CD4-positive, alpha-beta T cell treated with Interleukin-6 at 100 ng/mL for 8 hours (primary cell): Measurements from ENCODE around the gene ITGB4.

Source experiments
- DNase-seq: peaks from one replicate; pipeline ENCODE4 v3.0.0-alpha.2; 2020; ENCODE audit warnings: mixed read lengths, low spot score

ITGB4 gene

GRCh38 chr17:75720656-75721462 lies at the start of gene ITGB4:
TSS of gene ITGB4 (plus strand) at chr17:75721459. CDS start at chr17:75724704, 3,245 bp downstream.
- peak; percentile 71 for DNase-seq

GRCh38 chr17:75672011-75672410 lies 49.2 kb upstream of the ITGB4 start:
- no peak for DNase-seq

GRCh38 chr17:75673487-75673886 lies 47.8 kb upstream of the ITGB4 start:
- DNase-seq: no peak

DNA sequence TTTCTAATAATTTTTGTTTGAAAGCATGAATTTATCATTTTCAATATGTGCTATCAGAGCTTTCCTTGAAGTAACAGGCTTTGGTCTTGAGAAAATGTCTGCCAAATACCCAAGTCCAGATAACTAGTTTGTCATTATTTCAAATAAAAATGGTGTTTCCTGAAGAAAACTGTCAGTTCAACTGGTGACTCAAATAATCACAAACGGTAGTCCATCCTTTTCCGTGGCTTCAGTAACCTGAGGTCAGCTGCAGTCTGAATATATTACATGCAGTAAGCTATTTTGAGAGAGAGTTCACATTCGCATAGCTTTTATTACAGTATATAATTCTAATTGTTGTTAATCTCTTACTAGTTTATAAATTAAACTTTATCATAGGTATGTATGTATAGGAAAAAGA lies 44.8 kb upstream of the ITGB4 start:
- DNase-seq: no peak

GRCh38 chr17:75679706-75680211 lies 41.5 kb upstream of the ITGB4 start:
- no peak for DNase-seq

GRCh38 chr17:75680431-75680830 lies 40.8 kb upstream of the ITGB4 start:
- DNase-seq: no peak

DNA sequence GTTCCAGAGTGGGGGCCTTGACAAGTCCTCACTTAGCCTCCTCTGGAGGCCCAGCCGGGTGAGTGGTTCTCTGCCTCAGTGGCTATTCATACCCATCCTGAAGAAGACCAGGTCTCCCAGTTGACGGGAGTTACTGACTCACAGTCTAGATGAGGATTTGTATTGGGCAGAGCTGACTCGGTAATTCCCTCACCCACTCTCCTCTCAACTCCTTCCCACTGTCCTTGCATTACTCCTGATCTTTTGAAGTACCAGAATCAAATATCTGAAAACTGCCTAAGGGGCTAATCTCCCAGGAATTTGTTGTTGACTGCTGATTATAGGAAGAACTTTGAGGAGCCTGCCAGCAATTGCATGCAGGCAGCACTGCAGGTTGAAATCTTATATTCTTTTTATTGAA lies 40.0 kb upstream of the ITGB4 start:
- DNase-seq: no peak

- DNase-seq: no peak
Observed at GRCh38 chr17:75683583-75683982, 37.7 kb upstream of the ITGB4 start.

DNA sequence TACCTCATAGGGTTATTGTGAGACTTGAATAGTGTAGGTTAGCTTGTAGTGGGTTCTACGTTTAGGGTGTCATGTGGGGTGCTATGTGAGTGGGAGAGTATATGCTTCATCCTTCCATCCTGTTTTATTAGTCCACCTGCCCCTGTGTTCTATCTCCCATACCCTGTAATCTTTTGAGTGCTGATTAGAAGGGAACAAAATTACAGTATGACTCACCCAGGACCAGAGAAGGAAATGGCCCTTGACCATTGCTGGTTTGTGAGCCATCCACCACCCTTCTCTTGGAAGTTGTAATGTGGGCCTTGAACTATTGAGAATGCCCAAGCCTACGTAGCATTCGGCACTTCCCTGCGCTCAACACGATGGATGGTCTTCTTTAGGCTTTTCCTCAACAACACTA lies 37.0 kb upstream of the ITGB4 start:
- DNase-seq: no peak

GRCh38 chr17:75684924-75685323 lies 36.3 kb upstream of the ITGB4 start:
- no peak for DNase-seq

GRCh38 chr17:75685499-75685898 lies 35.8 kb upstream of the ITGB4 start:
- DNase-seq: no peak

GRCh38 chr17:75688209-75688825 lies 32.9 kb upstream of the ITGB4 start:
- no peak for DNase-seq

DNA sequence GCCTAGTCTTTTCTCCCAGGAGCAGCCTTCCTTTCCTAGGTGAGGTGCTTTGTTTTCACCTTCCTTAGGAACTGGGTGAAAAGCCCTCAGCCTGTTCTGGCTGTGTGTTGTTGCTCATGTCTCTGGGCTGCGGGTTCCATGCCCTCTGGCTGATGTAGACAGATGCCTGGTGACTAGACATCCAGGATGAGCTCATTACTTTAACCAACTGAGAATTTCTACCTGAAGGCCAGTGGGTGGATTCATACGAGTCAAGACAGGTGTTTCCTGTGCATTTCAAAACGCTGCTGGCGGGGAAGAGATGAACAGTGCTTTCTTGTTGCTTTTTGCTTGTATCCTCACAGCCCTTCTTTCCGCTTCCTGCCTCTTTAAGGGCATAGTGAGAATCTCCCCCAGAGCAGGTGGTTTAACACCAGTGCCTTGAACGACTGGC lies 31.8 kb upstream of the ITGB4 start:
- peak; percentile 69 for DNase-seq

GRCh38 chr17:75691371-75691791 lies 29.9 kb upstream of the ITGB4 start:
- no peak for DNase-seq

DNA sequence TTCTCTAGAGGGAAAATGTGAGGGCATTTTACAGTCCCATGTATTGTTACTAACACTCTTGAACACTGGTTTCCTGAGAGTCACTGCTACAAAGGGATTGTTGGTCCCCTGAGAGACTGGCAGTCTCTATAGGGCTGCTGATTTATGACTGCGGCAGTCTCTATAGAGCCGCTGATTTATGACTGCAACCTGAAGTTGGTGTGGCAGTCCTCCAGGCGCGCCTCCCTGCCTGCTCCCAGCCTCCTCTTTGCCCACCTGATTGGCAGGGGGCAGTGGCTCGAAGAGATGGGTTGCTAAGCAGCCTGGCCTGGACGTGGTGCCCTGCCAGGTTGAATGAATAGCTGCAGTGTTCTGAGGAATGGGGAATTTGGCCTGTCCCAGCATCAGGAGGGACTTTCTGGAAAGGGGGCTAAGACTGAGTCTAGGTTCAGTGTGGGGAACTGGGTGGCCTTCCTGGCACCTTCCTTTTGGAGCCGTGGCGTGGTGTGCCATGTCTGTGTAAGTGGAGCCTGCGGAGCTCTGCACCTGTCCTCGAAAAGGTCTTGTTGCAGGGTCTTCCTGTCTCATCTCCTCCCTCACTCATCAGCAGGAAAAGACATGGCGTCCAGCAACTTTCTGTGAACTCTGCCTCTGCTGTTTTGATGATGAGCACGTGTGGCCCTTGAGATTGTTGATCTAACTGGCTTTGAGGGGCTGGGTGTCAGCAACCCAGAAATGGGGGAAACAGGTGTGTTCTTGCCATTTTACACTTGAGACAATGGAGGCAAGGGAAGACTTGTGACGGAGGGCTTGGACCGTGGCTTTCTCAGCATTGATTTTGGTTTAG lies 29.2 kb upstream of the ITGB4 start:
- DNase-seq: no peak

GRCh38 chr17:75692976-75693375 lies 28.3 kb upstream of the ITGB4 start:
- no peak for DNase-seq

- no peak for DNase-seq
Observed at GRCh38 chr17:75693500-75694481, 27.5 kb upstream of the ITGB4 start.

DNA sequence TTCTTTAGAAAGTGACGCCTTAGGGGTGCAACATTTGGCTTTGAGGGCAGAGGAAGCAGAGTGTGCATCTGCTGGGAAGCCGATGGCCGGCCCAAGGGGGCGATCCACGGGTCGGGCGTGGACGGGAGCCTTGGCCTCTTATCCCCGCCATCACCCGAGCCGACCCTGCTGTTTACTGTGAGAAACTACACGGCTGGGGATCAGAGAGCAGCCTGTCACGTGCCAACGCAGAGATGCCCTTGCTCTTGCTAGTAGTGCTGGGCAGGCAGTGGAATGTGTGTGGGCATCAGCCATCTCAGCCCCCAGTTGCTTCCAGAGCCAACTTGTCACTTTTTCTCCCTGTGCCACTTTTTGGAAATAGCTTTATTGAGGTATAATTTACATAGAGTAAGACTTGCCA lies 26.7 kb upstream of the ITGB4 start:
- DNase-seq: no peak

DNA sequence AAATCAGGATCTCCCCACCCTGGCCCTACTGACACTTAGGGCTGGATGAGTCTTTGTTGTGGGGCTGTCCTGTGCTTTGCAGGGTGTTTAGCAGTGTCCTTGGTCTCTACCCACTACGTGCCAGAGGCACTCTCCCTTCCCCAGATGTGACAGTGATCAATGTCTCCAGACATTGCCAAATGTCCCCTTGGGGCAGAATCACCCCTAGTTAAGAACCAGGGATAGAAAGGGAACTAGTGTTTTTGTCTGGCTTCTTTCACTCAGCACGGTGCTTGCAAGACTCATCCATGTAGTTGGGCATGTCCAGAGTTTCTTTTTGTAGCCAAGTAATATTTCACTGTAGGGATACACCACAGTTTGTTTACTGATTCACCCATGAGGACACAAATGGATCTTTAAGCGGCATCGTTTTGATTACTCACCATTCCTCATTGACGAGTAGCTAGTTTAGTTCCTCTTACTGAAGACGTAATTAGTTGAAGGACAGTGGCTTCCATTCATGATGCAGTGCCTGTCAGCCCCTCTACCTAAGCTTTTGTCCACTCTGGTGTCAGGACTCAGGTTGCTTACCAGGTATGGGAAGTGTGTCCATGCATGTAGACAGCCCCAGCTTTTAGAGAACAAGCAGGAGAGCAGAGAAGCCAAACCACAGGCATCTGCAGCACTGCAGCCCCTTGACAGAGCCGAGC lies 26.0 kb upstream of the ITGB4 start:
- DNase-seq: no peak

GRCh38 chr17:75695830-75696271 lies 25.4 kb upstream of the ITGB4 start:
- DNase-seq: no peak
